Fibroblast of gingiva (primary cell): ENCODE results near the gene SETD4.
"Not testable (repeated sequence)": the region's sequence is repeated elsewhere in the genome, so short reads cannot be mapped to it uniquely, and the experiment has no call there.

Experiments used
- DNase-seq: peaks from one replicate; pipeline ENCODE4 v3.0.0-alpha.2; 2011; ENCODE audit warnings: low read depth

SETD4 gene

GRCh38 chr21:36077758-36078157 lies 17.4 kb upstream of the SETD4 start:
- DNase-seq = no peak

- DNase-seq = no peak
Observed at GRCh38 chr21:36076878-36077655, 16.7 kb upstream of the SETD4 start.

- no peak for DNase-seq
Observed at GRCh38 chr21:36075953-36076352, 15.6 kb upstream of the SETD4 start.

- no peak for DNase-seq
Observed at GRCh38 chr21:36075171-36075570, 14.8 kb upstream of the SETD4 start.

- not testable (repeated sequence) for DNase-seq
Observed at GRCh38 chr21:36073911-36074310, 13.6 kb upstream of the SETD4 start.

- no peak for DNase-seq
Observed at GRCh38 chr21:36073181-36073580, 12.9 kb upstream of the SETD4 start.

GRCh38 chr21:36072453-36073162 lies 12.3 kb upstream of the SETD4 start:
- no peak for DNase-seq

GRCh38 chr21:36070999-36071398 lies 10.7 kb upstream of the SETD4 start:
- no peak for DNase-seq

GRCh38 chr21:36069713-36070583 lies 9.6 kb upstream of the SETD4 start, which contains the start of gene CBR1:
Gene CBR1, plus strand, starts transcription at chr21:36070024. Its CDS starts 92 bp downstream, at chr21:36070116.
- DNase-seq = peak; percentile 97

GRCh38 chr21:36068748-36069398 lies 8.5 kb upstream of the SETD4 start:
- DNase-seq = no peak

- peak; percentile 59 for DNase-seq
Observed at GRCh38 chr21:36065497-36066036, 5.2 kb upstream of the SETD4 start.

- DNase-seq = no peak
Observed at GRCh38 chr21:36064085-36064460, 3.7 kb upstream of the SETD4 start.

- DNase-seq = no peak
Observed at GRCh38 chr21:36063375-36064084, 3.2 kb upstream of the SETD4 start.

GRCh38 chr21:36061445-36061844 lies 1.1 kb upstream of the SETD4 start:
- no peak for DNase-seq

GRCh38 chr21:36059823-36060158 lies 535 bp downstream of the SETD4 start:
- no peak for DNase-seq

GRCh38 chr21:36055551-36055950 lies 4.8 kb downstream of the SETD4 start:
- no peak for DNase-seq

- no peak for DNase-seq
Observed at GRCh38 chr21:36053715-36054062, 6.6 kb downstream of the SETD4 start.

GRCh38 chr21:36052860-36053714 lies 7.2 kb downstream of the SETD4 start:
- DNase-seq = no peak

GRCh38 chr21:36048357-36048756 lies 12.0 kb downstream of the SETD4 start:
- DNase-seq = no peak

GRCh38 chr21:36047139-36047538 lies 13.2 kb downstream of the SETD4 start:
- no peak for DNase-seq
